Sigmoid colon (tissue), 3 donors: ENCODE results near the gene TBX3.

Experiments
- CTCF ChIP-seq, 4 experiments: fragments of 450-650 bp in 3 of 4; fragments of 200-600 bp in 1 of 4; IDR thresholded peaks; one replicate each; pipeline ENCODE4 v1.5.1; 2016 to 2019; ENCODE audit warnings: antibody characterized with exemption in 4 of 4, mild to moderate bottlenecking in 3 of 4, moderate library complexity in 2 of 4
- POLR2A ChIP-seq, 2 donors: fragments of 450-650 bp; IDR thresholded peaks; one replicate each; pipeline ENCODE4 v1.6.1; 2016; ENCODE audit warnings: antibody characterized with exemption in 2 of 2, mild to moderate bottlenecking in 2 of 2, moderate library complexity in 2 of 2

GRCh38 chr12:114682785-114683708, 928 bp downstream of the TBX3 start:
- TF ChIP-seq CTCF (IDR thresholded peaks at IDR 0.05): peak in 1 of 4 experiments; percentile 16
- TF ChIP-seq POLR2A (IDR thresholded peaks at IDR 0.05): no peak
